Transverse colon (tissue), 3 donors: ENCODE measurements around the gene DPYSL5.

ENCODE experiments used
- CTCF ChIP-seq, 5 experiments: fragments of 200-600 bp in 3 of 5; fragments of 450-650 bp in 2 of 5; sonication (generic) in 3 of 5; IDR thresholded peaks; 1 replicate in 2 of 5; 2 replicates in 3 of 5; pipeline ENCODE4 v1.5.1; 2016 to 2017; ENCODE audit warnings: antibody characterized with exemption in 5 of 5, inconsistent platforms in 3 of 5, mild to moderate bottlenecking in 2 of 5, moderate library complexity in 1 of 5
- POLR2A ChIP-seq: fragments of 450-650 bp; IDR thresholded peaks from one replicate; pipeline ENCODE4 v1.6.1; 2016; ENCODE audit warnings: antibody characterized with exemption, mild to moderate bottlenecking, moderate library complexity

- no peak for TF ChIP-seq CTCF (IDR thresholded peaks at IDR 0.05)
- TF ChIP-seq POLR2A, result no peak
These were observed 45.1 kb downstream of the DPYSL5 start for GRCh38 chr2:26892922-26893524.
